HG03060 (cell line): ENCODE measurements around the gene GPR156.
"Not testable (repeated sequence)": the region's sequence is repeated elsewhere in the genome, so short reads cannot be mapped to it uniquely, and the experiment has no call there.

Experiments used
- ATAC-seq: cut with Tn5 transposase; IDR thresholded peaks from one replicate; pipeline ENCODE4 v1.9.1; 2021; ENCODE audit warnings: low read depth, moderate number of reproducible peaks; ENCODE audit not compliant: unreplicated experiment

The GPR156 gene

DNA sequence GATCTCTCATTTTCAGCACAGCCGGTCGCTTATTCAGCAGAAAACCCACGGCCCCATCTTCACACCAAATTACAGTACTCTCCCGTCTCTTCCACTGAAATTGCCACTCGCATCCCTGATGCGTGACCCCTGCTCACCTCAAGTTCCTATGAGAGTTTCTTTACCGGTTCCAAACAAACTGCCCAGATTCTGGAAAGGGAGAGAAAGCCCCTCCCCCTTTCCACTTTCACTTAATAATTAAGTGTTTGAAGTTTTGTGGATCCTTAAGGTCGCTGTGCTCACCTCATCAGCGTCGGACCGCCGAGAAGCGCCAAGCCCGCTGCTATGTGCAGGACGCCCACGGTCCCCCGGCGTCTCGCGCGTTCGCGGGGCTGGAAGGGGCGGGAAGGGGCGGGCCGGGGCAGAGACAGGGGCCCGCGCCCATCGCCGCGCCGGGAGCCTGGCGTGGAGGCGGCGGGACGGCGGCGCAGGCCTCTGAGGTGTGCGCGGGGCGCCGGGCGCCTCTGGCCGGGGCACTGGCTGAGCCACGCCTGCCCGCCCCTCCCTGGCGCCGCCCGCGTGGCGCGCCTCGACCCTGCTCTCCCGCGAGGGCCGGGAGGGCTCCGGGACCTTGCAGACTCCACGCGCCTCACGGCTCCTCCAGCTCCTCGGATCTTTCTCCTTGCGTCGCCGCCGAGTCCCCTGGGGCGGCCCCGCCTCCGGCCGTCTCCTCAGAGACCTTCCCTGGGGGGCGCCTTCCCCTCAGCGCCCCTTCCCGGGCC is at the start of gene GPR156:
TSS of gene GPR156 (minus strand) at position 476 of the 761 bp plus-strand sequence. CDS start 41,124 bp downstream, outside the sequence.
- ATAC-seq = no peak

- no peak for ATAC-seq
Observed at GRCh38 chr3:120332646-120333045, 47.6 kb upstream of the GPR156 start.

- ATAC-seq = no peak
Observed at GRCh38 chr3:120331076-120331475, 46.1 kb upstream of the GPR156 start.

DNA sequence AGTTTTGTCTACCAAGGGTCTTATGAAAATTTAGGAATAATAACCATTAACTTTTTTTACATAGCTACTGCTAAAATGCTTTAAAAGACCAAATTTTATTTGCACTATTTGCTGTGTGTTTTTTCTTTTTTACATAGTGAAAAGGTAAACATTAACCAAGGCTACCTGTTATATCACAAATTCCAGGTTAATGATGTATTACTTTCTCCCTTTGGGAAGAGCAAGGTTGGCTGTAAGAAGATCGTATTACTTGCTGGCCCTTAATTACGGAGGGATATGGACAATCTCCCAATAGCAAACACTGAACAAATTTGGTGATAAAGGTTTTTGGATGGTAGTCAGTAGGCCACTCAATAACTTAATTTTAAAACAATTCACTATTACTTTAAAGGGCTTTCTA is 41.8 kb upstream of the GPR156 start:
- no peak for ATAC-seq

GRCh38 chr3:120324190-120324589 is 39.2 kb upstream of the GPR156 start:
- no peak for ATAC-seq

DNA sequence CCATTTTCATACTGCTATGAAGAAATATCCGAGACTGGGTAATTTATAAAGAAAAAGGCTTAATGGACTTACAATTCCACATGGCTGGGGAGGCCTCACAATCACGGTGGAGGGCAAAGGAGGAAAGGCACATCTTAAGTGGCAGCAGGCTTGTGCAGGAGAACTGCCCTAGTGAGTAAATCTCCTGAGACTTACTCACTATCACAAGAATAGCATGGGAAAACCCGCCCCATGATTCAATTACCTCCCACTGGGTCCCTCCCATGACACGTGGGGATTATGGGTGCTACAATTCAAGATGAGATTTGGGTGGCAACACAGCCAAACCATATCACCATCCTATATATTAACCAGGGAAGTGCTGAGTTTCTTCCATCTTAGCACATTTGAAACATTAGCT is 38.7 kb upstream of the GPR156 start:
- not testable (repeated sequence) for ATAC-seq

GRCh38 chr3:120311863-120312794 is 27.1 kb upstream of the GPR156 start:
- no peak for ATAC-seq

GRCh38 chr3:120306519-120307455 is 21.8 kb upstream of the GPR156 start:
- ATAC-seq = no peak

- ATAC-seq = no peak
Observed at GRCh38 chr3:120304616-120305015, 19.6 kb upstream of the GPR156 start.

DNA sequence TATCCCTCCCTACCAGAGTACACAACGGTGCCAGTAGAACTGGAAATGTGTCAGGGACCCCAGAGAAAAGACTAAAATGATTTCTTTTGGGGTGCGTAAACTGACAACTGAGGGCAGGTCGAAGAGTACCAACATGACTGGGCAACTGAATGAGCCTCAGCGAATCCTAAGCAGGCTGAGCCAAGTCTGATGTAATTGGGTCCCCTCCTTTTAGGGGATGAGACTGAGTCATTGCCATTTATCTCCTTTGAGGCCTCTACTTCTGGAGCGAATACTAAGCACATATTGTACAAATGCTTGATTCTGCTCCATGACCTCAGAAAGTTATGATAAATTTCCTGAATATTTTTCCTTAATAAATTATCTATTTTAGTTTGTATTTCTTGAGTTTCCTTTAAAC is 17.3 kb upstream of the GPR156 start:
- no peak for ATAC-seq

- no peak for ATAC-seq
Observed at GRCh38 chr3:120300971-120301370, 15.9 kb upstream of the GPR156 start.

DNA sequence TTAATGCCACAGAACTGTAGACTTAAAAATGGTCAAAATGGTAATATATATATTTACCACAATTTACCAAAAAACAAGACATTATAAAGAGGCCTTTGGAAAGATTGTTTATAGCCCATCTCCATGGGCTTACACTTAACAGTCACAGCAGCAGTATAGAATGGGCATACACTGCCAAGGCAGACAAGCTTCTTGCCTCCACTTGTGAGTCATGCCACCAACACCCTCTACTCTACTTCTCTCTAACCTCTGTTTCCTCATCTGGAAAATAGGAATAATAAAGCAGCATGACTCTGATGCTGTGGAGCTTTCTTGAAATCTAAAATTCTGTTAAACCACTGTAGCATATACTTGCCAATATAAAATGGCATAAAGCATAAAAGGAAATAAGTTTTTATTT is 14.4 kb upstream of the GPR156 start:
- ATAC-seq = no peak

DNA sequence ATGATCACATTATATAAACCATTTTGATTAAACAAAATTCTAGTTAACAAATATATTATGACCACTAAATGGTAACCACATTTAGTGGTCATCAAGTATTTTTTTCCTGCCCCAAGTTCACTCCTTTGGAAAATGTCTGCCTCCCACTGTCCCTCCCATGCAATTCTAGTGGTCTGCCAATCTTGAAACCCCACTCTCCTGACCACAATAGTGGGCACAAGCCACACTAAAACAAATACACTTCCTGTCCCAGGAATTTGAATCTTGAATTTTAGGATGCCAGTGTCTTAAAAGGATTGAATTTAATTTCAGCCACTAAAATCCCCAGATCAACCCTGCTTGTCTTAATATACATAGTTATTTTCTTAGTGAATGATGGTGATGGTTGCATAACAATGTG is 14.0 kb upstream of the GPR156 start:
- no peak for ATAC-seq

DNA sequence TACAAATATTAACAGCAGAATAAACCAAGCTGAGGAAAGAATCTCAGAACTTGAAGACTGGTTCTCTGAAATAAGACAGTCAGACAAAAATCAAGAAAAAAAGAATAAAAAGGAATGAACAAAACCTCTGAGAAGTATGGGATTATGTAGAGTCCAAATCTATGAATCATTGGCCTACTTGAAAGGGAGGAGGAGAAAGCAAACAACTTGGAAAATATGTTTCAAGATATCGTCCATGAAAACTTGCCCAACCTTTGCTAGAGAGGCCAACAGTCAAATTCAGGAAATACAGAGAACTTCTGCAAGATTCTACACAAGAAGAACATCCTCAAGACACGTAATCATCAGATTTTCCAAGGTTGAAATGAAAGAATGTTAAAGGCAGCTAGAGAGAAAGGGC is 6.5 kb upstream of the GPR156 start:
- ATAC-seq = not testable (repeated sequence)

DNA sequence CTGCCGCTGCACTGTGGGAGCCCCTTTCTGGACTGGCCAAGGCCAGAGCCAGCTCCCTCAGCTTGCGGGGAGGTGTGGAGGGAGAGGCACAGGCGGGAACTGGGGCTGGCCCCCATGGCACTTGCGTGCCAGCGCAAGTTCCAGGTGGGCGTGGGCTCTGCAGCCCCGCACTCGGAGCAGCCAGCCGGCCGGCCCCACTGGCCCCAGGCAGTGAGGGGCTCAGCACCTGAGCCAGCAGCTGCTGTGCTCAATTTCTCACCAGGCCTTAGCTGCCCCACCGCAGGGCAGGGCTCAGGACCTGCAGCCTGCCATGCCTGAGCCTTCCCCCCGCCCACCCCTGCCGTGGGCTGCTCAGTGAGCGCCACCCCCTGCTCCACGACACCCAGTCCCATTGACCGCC is 4.6 kb upstream of the GPR156 start:
- no peak for ATAC-seq

DNA sequence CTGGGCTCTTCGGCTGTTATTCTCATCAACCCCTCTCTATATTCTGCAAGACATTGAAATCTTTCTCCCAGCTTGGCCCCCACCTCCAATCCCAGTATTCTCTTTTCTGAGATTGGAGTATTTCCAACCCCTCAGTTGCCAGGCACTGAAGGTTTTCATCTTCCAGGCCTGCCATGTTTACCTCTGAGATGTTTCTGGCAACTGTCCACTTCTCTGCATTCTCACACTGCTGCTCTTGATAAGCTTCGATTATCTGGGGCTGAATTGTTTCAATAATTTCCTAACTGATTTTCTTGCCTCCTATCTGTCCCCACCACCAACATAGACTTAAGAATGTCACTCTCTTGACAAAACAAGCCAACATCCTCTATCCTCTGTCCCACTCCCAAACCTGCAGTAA is 1.4 kb upstream of the GPR156 start:
- no peak for ATAC-seq

DNA sequence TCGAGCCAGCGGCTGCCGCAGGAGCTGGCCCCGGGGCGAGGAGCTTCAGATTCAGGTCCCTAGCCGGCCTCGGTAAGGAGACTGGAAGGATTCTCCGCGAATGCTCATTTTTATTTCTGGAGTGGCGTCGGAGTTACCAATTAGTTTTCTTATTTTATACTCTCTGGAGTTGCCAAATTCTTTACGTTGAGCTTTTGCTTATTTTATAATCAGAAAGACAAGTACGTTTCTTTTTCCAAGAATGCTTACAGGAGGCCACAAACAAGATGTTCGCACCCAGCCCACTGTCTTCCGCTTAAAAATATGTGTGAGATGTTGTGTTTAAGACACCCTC is 453 bp upstream of the GPR156 start:
- no peak for ATAC-seq

GRCh38 chr3:120281261-120281660 is 3.8 kb downstream of the GPR156 start:
- ATAC-seq = no peak

- ATAC-seq = no peak
Observed at GRCh38 chr3:120280566-120280965, 4.5 kb downstream of the GPR156 start.

GRCh38 chr3:120280026-120280425 is 5.0 kb downstream of the GPR156 start:
- no peak for ATAC-seq

- no peak for ATAC-seq
Observed at GRCh38 chr3:120276767-120277166, 8.3 kb downstream of the GPR156 start.
